ENCODE results near the gene MFF.
"Not testable (repeated sequence)": the region's sequence is repeated elsewhere in the genome, so short reads cannot be mapped to it uniquely, and the experiment has no call there.

MFF gene

GRCh38 chr2:227378371-227378782 lies 53.3 kb downstream of the MFF start:
- no peak for DNase-seq

GRCh38 chr2:227379095-227379494 lies 54.0 kb downstream of the MFF start, which contains the start of gene TM4SF20:
TSS of gene TM4SF20 (minus strand) at chr2:227379306. CDS start at chr2:227379268, 38 bp downstream.
- DNase-seq, result no peak

DNA sequence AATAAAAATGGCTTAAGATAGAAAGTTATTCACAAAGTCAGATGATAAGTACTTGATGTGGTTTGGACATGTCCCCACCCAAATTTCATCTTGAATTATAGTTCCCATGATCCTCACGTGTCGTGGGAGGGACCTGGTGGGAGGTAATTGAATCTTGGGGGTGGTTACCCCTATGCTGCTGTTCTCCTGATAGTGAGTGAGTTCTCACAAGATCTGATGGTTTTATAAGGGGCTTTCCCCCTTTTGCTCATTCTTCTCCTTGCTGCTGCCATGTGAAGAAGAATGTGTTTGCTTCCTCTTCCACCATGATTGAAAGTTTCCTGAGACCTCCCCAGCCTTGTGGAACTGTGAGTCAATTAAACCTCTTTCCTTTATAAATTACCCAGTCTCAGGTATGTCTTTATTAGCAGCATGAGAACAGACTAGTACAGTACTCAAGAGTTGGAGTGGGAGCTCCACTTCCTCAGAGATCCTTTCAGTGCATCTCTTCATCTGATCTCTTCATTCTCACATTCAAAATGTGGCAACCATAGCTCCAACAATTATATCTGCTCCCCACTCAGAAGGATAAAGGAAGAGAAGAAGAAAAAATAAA lies 57.3 kb downstream of the MFF start:
- DNase-seq, result not testable (repeated sequence)

DNA sequence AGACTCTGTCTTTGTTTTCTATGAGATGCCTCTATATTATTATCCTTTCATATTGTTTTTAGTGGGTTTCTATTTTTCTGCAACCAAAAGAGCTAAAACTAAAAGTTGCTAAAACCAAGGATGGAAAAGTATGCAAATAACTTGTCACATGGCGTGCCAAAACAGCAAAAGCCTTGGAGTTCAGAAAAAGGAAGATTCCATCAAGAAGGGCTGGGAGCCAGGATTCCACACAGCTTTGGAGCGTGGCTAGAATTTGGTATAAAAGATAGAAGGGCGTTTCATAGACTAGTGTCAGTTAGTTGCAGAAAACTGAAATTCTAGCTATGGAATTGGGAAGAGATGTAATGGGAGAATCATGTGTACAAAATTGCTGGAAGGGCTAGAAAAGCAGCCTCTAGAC lies 58.6 kb downstream of the MFF start:
- DNase-seq, result no peak

GRCh38 chr2:227386630-227387029 lies 61.6 kb downstream of the MFF start:
- no peak for DNase-seq

DNA sequence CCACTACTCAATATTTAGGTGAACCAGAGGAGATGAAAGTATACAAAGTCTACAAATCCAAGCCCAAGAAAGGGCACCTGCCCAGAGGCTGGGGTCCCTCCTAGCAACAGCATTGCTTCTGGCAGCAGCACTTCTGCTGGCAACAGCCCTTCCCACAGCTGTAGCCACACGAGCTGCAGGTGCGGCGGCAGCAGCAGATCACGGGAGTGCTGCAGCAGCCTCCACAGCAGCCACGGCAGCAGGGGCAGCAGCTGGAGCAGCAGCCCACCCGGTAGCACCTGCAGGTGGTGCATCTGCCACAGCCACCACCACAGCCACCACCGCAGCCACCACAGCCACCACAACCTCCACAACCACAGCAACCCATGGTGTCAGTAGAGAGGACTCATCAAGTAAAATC lies 62.5 kb downstream of the MFF start, which contains the start of gene SCYGR1:
Gene SCYGR1 (minus strand): TSS at position 367 of the 400 bp plus-strand sequence. CDS start 0 bp downstream, at position 367.
- not testable (repeated sequence) for DNase-seq

GRCh38 chr2:227388537-227389011 lies 63.5 kb downstream of the MFF start:
- no peak for DNase-seq

DNA sequence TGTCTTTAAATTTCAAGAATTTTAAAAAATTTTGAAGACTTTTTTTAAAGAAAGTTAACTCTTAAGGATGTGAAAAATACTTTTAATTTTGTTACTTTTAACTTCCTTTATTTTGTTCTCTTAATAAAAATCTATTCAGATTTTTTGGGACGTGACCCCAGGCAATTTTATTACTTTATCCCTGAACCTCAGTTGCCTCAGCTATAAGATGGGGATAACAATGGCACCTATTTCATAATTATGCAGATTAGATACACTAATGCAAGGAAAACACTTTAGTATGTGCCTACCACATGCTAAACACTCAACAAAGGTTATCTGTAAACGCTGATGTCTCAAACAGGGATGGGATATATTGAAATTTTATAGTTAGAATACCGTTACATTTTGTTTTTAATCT lies 64.2 kb downstream of the MFF start:
- no peak for DNase-seq

GRCh38 chr2:227389661-227390060 lies 64.6 kb downstream of the MFF start:
- no peak for DNase-seq

- no peak for DNase-seq
These were observed 65.6 kb downstream of the MFF start for GRCh38 chr2:227390468-227391256.

GRCh38 chr2:227394401-227394800 lies 69.3 kb downstream of the MFF start:
- no peak for DNase-seq

DNA sequence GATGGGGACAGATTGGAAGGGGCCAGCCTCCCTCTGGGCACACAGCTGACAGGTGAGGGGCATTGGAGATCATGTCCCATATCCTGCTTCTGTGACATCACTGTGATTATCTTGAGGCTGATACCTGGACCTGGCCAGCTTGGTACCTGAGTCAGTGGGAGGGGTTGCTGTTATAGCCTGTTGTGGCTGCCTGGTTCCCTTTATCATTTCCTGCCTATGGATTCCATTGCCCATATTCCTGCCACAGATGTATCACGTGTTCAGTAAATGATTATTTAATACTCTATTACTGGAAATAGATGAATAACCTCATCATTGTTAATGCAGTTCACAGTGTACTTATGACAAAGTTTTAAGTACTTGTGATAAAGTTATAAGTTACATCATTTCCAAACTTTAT lies 70.5 kb downstream of the MFF start:
- no peak for DNase-seq

GRCh38 chr2:227397562-227397961 lies 72.5 kb downstream of the MFF start:
- DNase-seq, result no peak

DNA sequence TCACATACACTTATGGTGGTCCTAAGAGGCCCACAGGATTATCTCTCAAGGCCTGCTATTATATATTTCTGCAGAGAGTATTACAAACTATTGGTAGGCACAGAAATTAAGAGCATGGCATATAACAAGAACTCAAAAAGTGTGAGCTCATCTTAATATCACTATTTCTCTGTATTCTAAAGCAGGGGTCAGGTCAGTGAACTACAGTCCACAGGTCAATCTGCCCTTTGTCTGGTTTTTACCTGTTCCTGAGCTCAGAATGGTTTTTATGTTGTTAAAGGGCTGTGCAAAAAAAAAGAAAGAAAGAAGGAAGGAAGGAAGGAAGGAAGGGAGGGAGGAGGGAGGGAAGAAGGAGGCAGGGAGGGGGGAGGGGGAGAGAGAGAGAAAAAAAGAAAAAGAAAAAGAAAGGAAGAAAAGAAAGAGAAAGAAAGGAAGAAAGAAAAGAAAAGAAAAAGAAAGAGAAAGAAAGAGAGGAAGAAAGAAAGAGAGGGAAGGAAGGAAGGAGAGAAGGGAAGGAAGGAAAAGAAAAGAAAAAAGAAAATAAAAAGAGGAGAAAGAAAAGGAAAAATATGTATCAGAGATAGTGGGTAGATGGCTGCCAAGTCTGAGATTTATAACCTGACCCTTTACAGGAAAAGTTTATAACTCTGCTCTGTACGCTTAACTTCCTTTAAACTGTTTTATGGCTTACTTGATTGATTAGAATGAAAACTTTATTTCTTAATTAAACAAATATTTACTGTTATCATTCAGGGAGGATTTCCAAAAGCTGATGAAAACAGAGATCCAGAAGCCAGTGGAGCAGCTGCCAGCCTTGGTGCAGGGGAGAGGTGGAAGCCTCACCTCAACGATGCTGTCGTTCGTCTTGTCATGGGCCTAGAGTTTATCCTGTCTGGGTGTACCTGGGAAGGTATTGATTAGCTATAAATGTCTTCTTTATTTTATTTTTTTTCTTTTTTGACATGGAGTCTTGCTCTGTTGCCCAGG lies 73.9 kb downstream of the MFF start:
- DNase-seq, result no peak

DNA sequence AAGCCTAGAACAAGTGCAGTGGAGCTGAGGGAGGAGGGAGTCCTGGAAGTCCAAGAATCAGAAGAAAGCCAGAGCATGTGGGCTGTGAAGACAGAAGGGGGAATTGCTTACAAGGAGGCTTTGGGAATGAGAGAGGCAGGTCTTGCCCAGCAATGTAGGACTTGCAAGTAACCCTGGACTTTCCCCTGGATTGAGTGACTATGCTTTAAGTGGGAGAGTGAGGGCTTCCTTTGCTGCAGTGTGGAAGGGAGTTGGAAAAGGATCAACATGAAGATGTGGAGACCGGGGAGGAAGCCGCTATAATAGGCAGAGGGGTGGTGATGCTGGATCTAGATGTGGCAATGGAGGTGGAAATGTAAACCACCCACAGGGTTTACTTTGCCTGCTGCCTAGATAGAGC lies 76.5 kb downstream of the MFF start:
- DNase-seq, result no peak

GRCh38 chr2:227402321-227402720 lies 77.3 kb downstream of the MFF start:
- no peak for DNase-seq

DNA sequence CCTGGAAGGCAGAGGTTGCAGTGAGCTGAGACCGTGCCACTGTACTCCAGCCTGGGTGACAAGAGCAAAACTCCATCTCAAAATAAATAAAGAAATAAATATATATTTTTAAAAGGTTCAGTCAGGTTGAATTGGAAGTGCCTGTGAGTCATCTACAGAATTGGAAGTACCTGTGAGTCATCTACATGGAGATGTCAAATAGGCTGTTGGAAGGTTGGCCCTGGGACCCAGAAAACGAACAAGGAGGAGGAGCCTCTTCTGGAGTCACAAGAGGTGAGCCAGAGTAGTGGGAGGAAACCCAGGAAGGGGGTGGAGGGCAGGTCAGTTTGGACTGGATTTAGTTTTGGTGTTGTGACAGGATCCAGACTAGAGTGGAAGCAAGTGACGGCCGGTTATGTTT lies 77.9 kb downstream of the MFF start:
- no peak for DNase-seq

DNA sequence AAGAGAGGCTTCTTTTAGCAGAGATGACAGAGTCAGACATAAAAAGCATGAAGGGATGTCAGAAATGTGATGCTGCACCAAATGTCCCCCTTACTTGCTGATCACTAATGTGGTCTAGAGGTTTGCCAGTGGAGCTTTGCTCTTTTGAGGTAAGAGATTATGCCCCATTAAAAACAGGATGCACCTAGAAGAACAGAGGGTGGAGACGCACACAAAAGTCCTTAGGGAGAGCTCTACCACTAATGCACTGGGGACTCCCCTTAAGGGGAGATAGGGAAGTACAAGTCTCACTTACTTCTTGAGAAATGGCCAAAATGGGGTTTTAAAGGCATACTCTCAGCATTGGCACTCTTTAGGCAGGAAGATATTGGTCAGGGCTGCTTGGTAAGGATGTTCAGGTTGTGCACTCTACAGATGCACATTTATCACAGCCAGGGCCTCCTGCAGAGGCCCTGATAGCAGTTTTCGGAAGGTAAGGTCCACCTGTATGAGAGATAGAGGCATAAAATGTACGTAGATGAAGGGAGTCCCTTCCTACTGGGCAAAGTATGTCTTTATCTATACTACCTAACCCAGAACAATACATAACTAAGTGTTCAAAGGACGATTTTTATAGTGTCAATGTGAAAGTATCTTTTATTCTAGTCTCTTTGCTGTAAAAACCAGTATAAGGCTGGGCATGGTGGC lies 79.7 kb downstream of the MFF start:
- DNase-seq, result no peak

DNA sequence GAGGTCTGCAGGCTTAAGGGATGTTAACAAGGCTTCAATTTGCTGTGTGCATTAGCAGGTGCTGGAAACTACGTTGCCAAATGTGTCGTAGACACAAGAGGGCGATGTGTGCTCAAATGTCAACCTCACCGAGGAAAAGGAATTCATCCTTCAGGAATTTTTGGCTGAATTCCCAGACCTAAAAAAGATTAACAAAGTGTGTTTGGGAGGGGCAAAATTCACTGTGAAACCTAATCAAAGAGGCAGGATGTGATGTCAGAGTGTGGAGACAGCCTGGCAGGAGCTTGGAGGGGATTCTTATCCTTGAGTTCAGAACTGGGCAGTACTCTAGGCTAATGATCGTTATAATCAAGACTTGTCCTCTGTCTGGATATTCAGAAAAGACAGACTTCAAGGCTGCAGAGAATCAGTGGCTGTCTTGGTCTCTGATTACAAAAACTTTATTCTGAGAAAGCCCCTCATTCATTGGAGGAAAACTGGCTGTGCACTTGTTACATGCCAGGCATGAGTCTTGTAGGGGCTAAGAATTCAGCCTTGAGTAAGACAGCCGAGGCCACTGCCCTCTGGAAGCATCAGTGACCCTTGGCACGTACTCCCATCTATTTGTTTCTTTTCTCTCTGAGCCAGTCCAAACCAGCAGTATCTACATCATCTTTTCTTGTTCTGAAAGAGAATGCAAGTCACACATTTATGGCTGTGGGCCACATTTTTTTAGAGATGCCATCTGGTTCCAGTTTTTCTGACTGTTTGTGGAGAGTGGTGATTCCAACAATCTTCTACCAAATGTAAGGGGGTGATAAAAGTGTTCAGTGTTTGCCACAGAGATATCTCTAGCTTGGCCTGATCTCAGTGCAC lies 81.4 kb downstream of the MFF start:
- DNase-seq, result peak; percentile 91

All from NCI-H69 (cell line).